MM.1S (cell line): ENCODE data around the gene MPO.

Experiments
- DNase-seq: peaks from one replicate; pipeline ENCODE4 v3.0.0-alpha.2; 2015
- H2AFZ ChIP-seq: fragments of 300-600 bp; sonication (generic); 2 replicates; pipeline ENCODE4 v1.6.0; 2016; ENCODE audit warnings: antibody characterized with exemption, low read length
- H3F3A ChIP-seq: fragments of 300-600 bp; sonication (generic); 2 replicates; pipeline ENCODE4 v1.6.1; 2016; ENCODE audit warnings: mild to moderate bottlenecking, antibody characterized with exemption, low read length, moderate library complexity, mixed read lengths; ENCODE audit not compliant: insufficient read depth
- H3K27ac ChIP-seq: fragments of 300-600 bp; sonication (generic); 2 replicates; pipeline ENCODE4 v1.5.1; 2016; ENCODE audit warnings: mild to moderate bottlenecking, low read length
- H3K27me3 ChIP-seq: fragments of 300-600 bp; sonication (generic); replicated peaks from 2 replicates; pipeline ENCODE4 v1.6.0; 2016; ENCODE audit warnings: low read length; ENCODE audit not compliant: insufficient read depth
- H3K36me3 ChIP-seq: fragments of 300-600 bp; sonication (generic); replicated peaks from 2 replicates; pipeline ENCODE4 v1.6.1; 2016; ENCODE audit warnings: mild to moderate bottlenecking, low read length, mixed read lengths; ENCODE audit not compliant: insufficient read depth
- H3K4me1 ChIP-seq: fragments of 300-600 bp; sonication (generic); 2 replicates; pipeline ENCODE4 v1.6.1; 2016; ENCODE audit warnings: low read length, mixed read lengths
- H3K4me2 ChIP-seq: fragments of 300-600 bp; sonication (generic); 2 replicates; pipeline ENCODE4 v1.6.0; 2016; ENCODE audit warnings: low read depth, low read length
- H3K4me3 ChIP-seq: fragments of 300-600 bp; sonication (generic); 2 replicates; pipeline ENCODE4 v1.5.1; 2016; ENCODE audit warnings: low read length, mixed read lengths
- H3K79me2 ChIP-seq: fragments of 300-600 bp; sonication (generic); 2 replicates; pipeline ENCODE4 v1.6.1; 2016; ENCODE audit warnings: mixed run types, low read length, mixed read lengths
- H3K9ac ChIP-seq: fragments of 300-600 bp; sonication (generic); 2 replicates; pipeline ENCODE4 v1.6.1; 2016; ENCODE audit warnings: low read length, mixed read lengths
- H3K9me2 ChIP-seq: fragments of 300-600 bp; sonication (generic); replicated peaks from 2 replicates; pipeline ENCODE4 v1.6.1; 2016; ENCODE audit warnings: mild to moderate bottlenecking, low read length, mixed read lengths; ENCODE audit not compliant: insufficient read depth
- H3K9me3 ChIP-seq: fragments of 300-600 bp; sonication (generic); replicated peaks from 2 replicates; pipeline ENCODE4 v1.6.1; 2016; ENCODE audit warnings: mild to moderate bottlenecking, low read length, mixed read lengths; ENCODE audit not compliant: insufficient read depth
- H4K20me1 ChIP-seq: fragments of 300-600 bp; sonication (generic); 2 replicates; pipeline ENCODE4 v1.6.1; 2016; ENCODE audit warnings: mild to moderate bottlenecking, low read length, moderate library complexity, mixed read lengths; ENCODE audit not compliant: insufficient read depth
- CTCF ChIP-seq: fragments of 300-600 bp; sonication (generic); IDR thresholded peaks from 2 replicates; pipeline ENCODE4 v1.5.1; 2016; ENCODE audit warnings: antibody characterized with exemption, low read length, mixed read lengths
- EZH2 ChIP-seq: fragments of 300-600 bp; sonication (generic); optimal IDR thresholded peaks from 2 replicates; pipeline ENCODE3; 2017; ENCODE audit warnings: low read depth, mild to moderate bottlenecking, antibody characterized with exemption, low read length, mixed read lengths
- EZH2phosphoT487 ChIP-seq: fragments of 300-600 bp; sonication (generic); IDR thresholded peaks from 2 replicates; pipeline ENCODE4 v1.6.1; 2018; ENCODE audit warnings: antibody characterized with exemption, low read length

MPO gene

GRCh38 chr17:58291246-58291645 is 10.5 kb upstream of the MPO start:
- Histone ChIP-seq H3K4me3 (no peak overlapping the region), H3K27me3 (no peaks in the 10 kb centered on the region), H3K9me2 (no peaks in the 10 kb centered on the region), H3K9ac (no peak overlapping the region), H3K27ac (no peak overlapping the region), H4K20me1 (no peaks in the 10 kb centered on the region), H3K79me2 (no peaks in the 10 kb centered on the region), H3F3A (no peaks in the 10 kb centered on the region), H2AFZ (no peak overlapping the region), H3K4me1 (peaks cover 6% of the 10 kb centered on the region; the same call in 1 of the 2 replicates), H3K9me3 (no peaks in the 10 kb centered on the region), H3K4me2 (no peak overlapping the region), H3K36me3 (no peaks in the 10 kb centered on the region)
- DNase-seq = no peak
- TF ChIP-seq EZH2 = no peak
- no peak for TF ChIP-seq EZH2phosphoT487
- no peak for TF ChIP-seq CTCF

- Histone ChIP-seq H3K9ac (no peak overlapping the region), H3K27ac (no peak overlapping the region), H3K9me2 (no peaks in the 10 kb centered on the region), H3K4me2 (no peak overlapping the region), H3K4me1 (peaks cover 6% of the 10 kb centered on the region; the same call in 1 of the 2 replicates), H3K9me3 (no peaks in the 10 kb centered on the region), H2AFZ (no peak overlapping the region), H3F3A (no peaks in the 10 kb centered on the region), H4K20me1 (no peaks in the 10 kb centered on the region), H3K79me2 (no peaks in the 10 kb centered on the region), H3K4me3 (no peak overlapping the region), H3K27me3 (no peaks in the 10 kb centered on the region), H3K36me3 (no peaks in the 10 kb centered on the region)
- TF ChIP-seq EZH2phosphoT487 = no peak
- no peak for TF ChIP-seq CTCF
- TF ChIP-seq EZH2 = no peak
- DNase-seq = no peak
Measured at GRCh38 chr17:58289869-58290268, 9.1 kb upstream of the MPO start.

GRCh38 chr17:58285422-58285810 is 4.7 kb upstream of the MPO start:
- DNase-seq = no peak
- peaks cover 5% of the 10 kb centered on the region for H3K27me3 ChIP-seq
- no peak overlapping the region for H3K27ac ChIP-seq
- H3K9me2 ChIP-seq = no peaks in the 10 kb centered on the region
- H3K9me3 ChIP-seq = no peaks in the 10 kb centered on the region
- TF ChIP-seq CTCF (no peak), EZH2phosphoT487 (no peak), EZH2 (no peak)
- no peak overlapping the region for H3K4me2 ChIP-seq
- no peak overlapping the region for H3K9ac ChIP-seq
- no peaks in the 10 kb centered on the region for H3F3A ChIP-seq
- H4K20me1 ChIP-seq = no peaks in the 10 kb centered on the region
- H3K36me3 ChIP-seq = no peaks in the 10 kb centered on the region
- no peak overlapping the region for H2AFZ ChIP-seq
- no peaks in the 10 kb centered on the region for H3K79me2 ChIP-seq
- peaks cover 6% of the 10 kb centered on the region; the same call in 1 of the 2 replicates for H3K4me1 ChIP-seq
- H3K4me3 ChIP-seq = no peak overlapping the region
